Endothelial cell of umbilical vein (primary cell): ENCODE results near the gene FAM171A2. TPM values are rescaled to one million over a fixed set of nuclear protein-coding genes. Genes with fewer than 3 reads are reported as not detected.

Source experiments
- BruUV-seq: library from RNA; stranded (reverse); fragments of 400-500 nt; replicated peaks from 2 replicates; lab custom pipeline; 2021; lab: Mats Ljungman, UMichigan
- CTCF ChIA-PET: fragments of 300-600, 350-600 bp; sonication (Branson Sonifier 250); formaldehyde crosslinking; loops from one replicate; lab custom pipeline; 2021; ENCODE audit warnings: antibody characterized with exemption, inconsistent platforms; lab: Charles Lee
- POLR2A ChIA-PET: fragments of 300-600, 350-600 bp; sonication (Branson Sonifier 250); formaldehyde crosslinking; loops from one replicate; lab custom pipeline; 2021; ENCODE audit warnings: antibody characterized with exemption, inconsistent platforms; lab: Charles Lee
- DNase-seq: peaks from one replicate; pipeline ENCODE4 v3.0.0-alpha.2; 2011; ENCODE audit warnings: low read depth, low spot score
- FAIRE-seq: peaks from 2 replicates; lab custom pipeline; 2011; peaks lifted over from hg19 to GRCh38; lab: Jason Lieb, UNC
- H2AFZ ChIP-seq: 2 replicates; pipeline ENCODE4 v1.6.0; 2012; ENCODE audit warnings: low read depth, low read length, control low read depth, inconsistent platforms
- H3K27ac ChIP-seq: 2 replicates; pipeline ENCODE4 v1.5.1; 2011; ENCODE audit warnings: low read depth, mild to moderate bottlenecking, control low read depth, low read length, moderate library complexity; ENCODE audit not compliant: insufficient read depth
- H3K27me3 ChIP-seq, 2 experiments: 2 replicates each; pipeline versions ENCODE4 v1.6.0 to v1.6.1; 2011; ENCODE audit warnings: low read length in 2 of 2, mixed read lengths in 1 of 2; ENCODE audit not compliant: control insufficient read depth in 2 of 2, insufficient read depth in 2 of 2
- H3K36me3 ChIP-seq, 2 experiments: 2 replicates in 1 of 2; 3 replicates in 1 of 2; pipeline ENCODE4 v1.5.1; 2011; ENCODE audit warnings: low read length in 2 of 2, mild to moderate bottlenecking in 1 of 2, moderate library complexity in 1 of 2; ENCODE audit not compliant: control insufficient read depth in 2 of 2, insufficient read depth in 2 of 2; ENCODE audit errors: extremely low read depth in 1 of 2
- H3K4me1 ChIP-seq: 3 replicates; pipeline ENCODE4 v1.5.1; 2011; ENCODE audit warnings: mild to moderate bottlenecking, low read length; ENCODE audit not compliant: control insufficient read depth, insufficient read depth; ENCODE audit errors: extremely low read depth
- H3K4me2 ChIP-seq: 2 replicates; pipeline ENCODE4 v1.6.1; 2011; ENCODE audit warnings: low read length, control low read depth, mixed read lengths; ENCODE audit not compliant: insufficient read depth
- H3K4me3 ChIP-seq, 3 experiments: fragments of 200-600 bp in 1 of 3; sonication (generic), shearing (Covaris generic) in 1 of 3; replicated peaks in 1 of 3; 2 replicates each; pipeline ENCODE4 v1.5.1; 2011 to 2016; ENCODE audit warnings: control low read depth in 3 of 3, low read length in 3 of 3, mild to moderate bottlenecking in 2 of 3, inconsistent platforms in 1 of 3, low read depth in 1 of 3, moderate library complexity in 1 of 3; ENCODE audit not compliant: insufficient read depth in 1 of 3
- H3K79me2 ChIP-seq: 2 replicates; pipeline ENCODE4 v1.6.0; 2012; ENCODE audit warnings: low read length, inconsistent platforms; ENCODE audit not compliant: control insufficient read depth, insufficient read depth
- H3K9ac ChIP-seq: replicated peaks from 2 replicates; pipeline ENCODE3; 2011; ENCODE audit warnings: low read length, control low read depth; ENCODE audit not compliant: insufficient read depth; ENCODE audit errors: extremely low read depth
- H3K9me1 ChIP-seq: replicated peaks from 3 replicates; pipeline ENCODE4 v1.6.0; 2011; ENCODE audit warnings: mild to moderate bottlenecking, low read length; ENCODE audit not compliant: control insufficient read depth, insufficient read depth; ENCODE audit errors: extremely low read depth
- H3K9me3 ChIP-seq: replicated peaks from 2 replicates; pipeline ENCODE4 v1.5.1; 2012; ENCODE audit warnings: low read length, inconsistent platforms; ENCODE audit not compliant: control insufficient read depth, insufficient read depth
- H4K20me1 ChIP-seq: replicated peaks from 2 replicates; pipeline ENCODE3; 2011; ENCODE audit warnings: mild to moderate bottlenecking, low read length; ENCODE audit not compliant: control insufficient read depth, insufficient read depth; ENCODE audit errors: extremely low read depth
- CTCF ChIP-seq, 2 donors: IDR thresholded peaks; 1 replicate in 1 of 2; 2 replicates in 1 of 2; pipeline ENCODE4 v1.5.1; 2011; ENCODE audit warnings: low read length in 2 of 2, mild to moderate bottlenecking in 2 of 2, moderate library complexity in 2 of 2, control low read depth in 1 of 2, inconsistent platforms in 1 of 2, low read depth in 1 of 2; ENCODE audit not compliant: insufficient read depth in 1 of 2; ENCODE audit errors: extremely low read depth in 1 of 2
- EZH2 ChIP-seq: IDR thresholded peaks from 2 replicates; pipeline ENCODE4 v1.6.1; 2012; ENCODE audit warnings: borderline replicate concordance, low read depth, mild to moderate bottlenecking, moderate library complexity, low read length, inconsistent platforms; ENCODE audit not compliant: severe bottlenecking
- FOS ChIP-seq: IDR thresholded peaks from 2 replicates; pipeline ENCODE4 v1.6.1; 2011; ENCODE audit warnings: mild to moderate bottlenecking, low read length, moderate library complexity, borderline replicate concordance; ENCODE audit not compliant: insufficient read depth
- GATA2 ChIP-seq: IDR thresholded peaks from 2 replicates; pipeline ENCODE4 v1.7.0; 2011; ENCODE audit warnings: low read depth, mild to moderate bottlenecking, moderate library complexity, mixed read lengths, low read length; ENCODE audit not compliant: insufficient read length, insufficient read depth
- JUN ChIP-seq: IDR thresholded peaks from 2 replicates; pipeline ENCODE4 v1.6.1; 2011; ENCODE audit warnings: borderline replicate concordance, low read depth; ENCODE audit not compliant: insufficient read length, insufficient read depth
- MAX ChIP-seq: IDR thresholded peaks from 2 replicates; pipeline ENCODE4 v1.6.1; 2011; ENCODE audit not compliant: insufficient read depth, insufficient read length
- MYC ChIP-seq: IDR thresholded peaks from one replicate; pipeline ENCODE4 v1.6.1; 2011; ENCODE audit warnings: mild to moderate bottlenecking, low read depth, low read length
- POLR2A ChIP-seq: IDR thresholded peaks from 2 replicates; pipeline ENCODE4 v1.6.1; 2012; ENCODE audit warnings: low read depth, mild to moderate bottlenecking, control low read depth, low read length
- POLR2AphosphoS5 ChIP-seq: IDR thresholded peaks from 2 replicates; pipeline ENCODE4 v1.6.1; 2012; ENCODE audit warnings: low read depth, mild to moderate bottlenecking, control low read depth, low read length, moderate library complexity; ENCODE audit not compliant: insufficient read depth
- dilution Hi-C: fragments of 300-500 bp; cut with MboI; formaldehyde crosslinking; loops from one replicate; pipeline ENCODE4 v1.15.0; 2019; ENCODE audit warnings: low sequenced_read_pairs; ENCODE audit not compliant: extremely low pct_ligation_motif_present
- intact Hi-C: fragments of 100-400 bp; cut with micrococcal nuclease; formaldehyde crosslinking; loops from one replicate; pipeline ENCODE4 v1.10.0; 2022
- polyA plus RNA-seq, 4 experiments: library from polyadenylated mRNA; depleted of rRNA in 3 of 4; stranded (reverse) in 3 of 4; unstranded in 1 of 4; fragments of >200 nt; gene quantifications; 2 replicates each; pipeline versions ENCODE4 v1.2.1 to v1.2.3, GENCODE V29; 2011 to 2012; ENCODE audit warnings: missing spikeins in 1 of 4
- total RNA-seq: library from RNA; stranded (reverse); gene quantifications from 2 replicates; pipeline ENCODE4 v1.2.3, GENCODE V29; 2021

Gene FAM171A2
- total and polyA plus RNA-seq, 2 donors (not counting 3 experiments of a cell fraction or from before 2014, with no cell fraction given), result 11.3 to 13.4 TPM

- Histone ChIP-seq H3K9ac (no peak overlapping the region), H2AFZ (no peak overlapping the region), H3K27me3 (no peaks in the 10 kb centered on the region), H3K27ac (no peak overlapping the region), H3K9me1 (peaks cover 4% of the 10 kb centered on the region), H3K4me2 (no peak overlapping the region), H3K79me2 (no peaks in the 10 kb centered on the region), H3K4me1 (no peaks in the 10 kb centered on the region), H4K20me1 (no peaks in the 10 kb centered on the region), H3K4me3 (no peak overlapping the region), H3K36me3 (no peaks in the 10 kb centered on the region), H3K9me3 (no peaks in the 10 kb centered on the region)
- FAIRE-seq (no peak), DNase-seq (no peak)
- dilution Hi-C loops (no loop called here), intact Hi-C loops (no loop called here)
- ChIA-PET POLR2A (no interaction called here), CTCF (interaction anchor here (1.3 kb wide), 1 partner anchor 10 kb away, joined by 4 read pairs; no protein-coding TSS in a partner anchor)
- no TSS peak for BruUV-seq
- TF ChIP-seq EZH2, result no peak
- TF ChIP-seq MYC, result no peak
- TF ChIP-seq POLR2AphosphoS5, result no peak
- TF ChIP-seq GATA2, result no peak
- no peak for TF ChIP-seq POLR2A
- no peak for TF ChIP-seq JUN
- no peak for TF ChIP-seq FOS
- no peak for TF ChIP-seq MAX
- TF ChIP-seq CTCF (IDR thresholded peaks at IDR 0.05; ENCODE audit: extremely low read depth in 1 of 2, insufficient read depth in 1 of 2, low read depth in 1 of 2, low read length in 2 of 2), result no peak
Observed at GRCh38 chr17:44409309-44410028, 45.8 kb upstream of the FAM171A2 start.
